HepG2 (cell line): Measurements from ENCODE around the gene LRP1B. TPM values are rescaled to one million over a fixed set of nuclear protein-coding genes. Genes with fewer than 3 reads are reported as not detected.

Experiments used
- ATAC-seq: fragments of 200-7000 bp; cut with Tn5 transposase; 3 replicates; pipeline ENCODE4 v1.9.1; 2020; ENCODE audit warnings: mild to moderate bottlenecking, moderate library complexity
- BruUV-seq: library from RNA; stranded (reverse); fragments of 400-500 nt; replicated peaks from 2 replicates; lab custom pipeline; 2021; lab: Mats Ljungman, UMichigan
- CTCF ChIA-PET: fragments of 300-600 bp; formaldehyde crosslinking; extraction: SDS; loops from one replicate; lab custom pipeline; 2021; ENCODE audit warnings: low total read pairs, inconsistent platforms, low intra/inter-chr PET ratio; lab: Yijun Ruan, JAX
- POLR2A ChIA-PET: fragments of 350-600 bp; sonication (Branson Sonifier 250); formaldehyde crosslinking; loops from one replicate; lab custom pipeline; 2020; ENCODE audit warnings: antibody characterized with exemption, inconsistent platforms; lab: Yijun Ruan, JAX
- DNase-seq: peaks from one replicate; pipeline ENCODE4 v3.0.0-alpha.2; 2015; ENCODE audit warnings: low spot score
- FAIRE-seq: peaks from 3 replicates; lab custom pipeline; 2011; peaks lifted over from hg19 to GRCh38; lab: Jason Lieb, UNC
- H2AFZ ChIP-seq: one replicate; pipeline ENCODE4 v1.6.1; 2011; ENCODE audit warnings: low read length, inconsistent platforms
- H3K27ac ChIP-seq: fragments of 300-600 bp; 3 replicates; pipeline ENCODE4 v1.8.0; 2011; ENCODE audit warnings: mixed run types, mild to moderate bottlenecking, mixed read lengths, low read length, inconsistent platforms; ENCODE audit not compliant: insufficient read depth; ENCODE audit errors: extremely low read length
- H3K27me3 ChIP-seq, 2 experiments: fragments of 200-600 bp in 1 of 2; 2 replicates in 1 of 2; 3 replicates in 1 of 2; pipeline versions ENCODE4 v1.6.0 to v1.8.0; 2011; ENCODE audit warnings: low read length in 2 of 2, mild to moderate bottlenecking in 2 of 2, moderate library complexity in 2 of 2, inconsistent platforms in 1 of 2; ENCODE audit not compliant: insufficient read depth in 2 of 2, control insufficient read depth in 1 of 2
- H3K36me3 ChIP-seq, 2 experiments: fragments of 200-600 bp in 1 of 2; replicated peaks in 1 of 2; 2 replicates in 1 of 2; 3 replicates in 1 of 2; pipeline versions ENCODE4 v1.5.1 to v1.8.0; 2011; ENCODE audit warnings: low read length in 2 of 2, inconsistent platforms in 1 of 2; ENCODE audit not compliant: insufficient read depth in 2 of 2, control insufficient read depth in 1 of 2
- H3K4me1 ChIP-seq: 2 replicates; pipeline ENCODE4 v1.5.1; 2012; ENCODE audit warnings: low read length, inconsistent platforms; ENCODE audit not compliant: insufficient read depth
- H3K4me2 ChIP-seq: 2 replicates; pipeline ENCODE4 v1.6.0; 2011; ENCODE audit warnings: low read depth, low read length, inconsistent platforms
- H3K4me3 ChIP-seq, 3 experiments: fragments of 200-600 bp in 1 of 3; sonication (generic), shearing (Covaris generic) in 1 of 3; replicated peaks in 1 of 3; 2 replicates each; pipeline ENCODE4 v1.5.1; 2011 to 2016; ENCODE audit warnings: low read length in 3 of 3, inconsistent platforms in 2 of 3, low read depth in 2 of 3, mild to moderate bottlenecking in 2 of 3, control low read depth in 1 of 3, mixed read lengths in 1 of 3; ENCODE audit not compliant: insufficient read depth in 1 of 3
- H3K79me2 ChIP-seq: one replicate; pipeline ENCODE4 v1.6.1; 2011; ENCODE audit warnings: low read length, inconsistent platforms; ENCODE audit not compliant: insufficient read depth
- H3K9ac ChIP-seq: 2 replicates; pipeline ENCODE4 v1.6.0; 2011; ENCODE audit warnings: mild to moderate bottlenecking, low read depth, low read length, inconsistent platforms; ENCODE audit not compliant: insufficient read depth
- H3K9me3 ChIP-seq: 2 replicates; pipeline ENCODE4 v1.5.1; 2012; ENCODE audit warnings: mild to moderate bottlenecking, low read length
- H4K20me1 ChIP-seq: 2 replicates; pipeline ENCODE4 v1.6.0; 2011; ENCODE audit warnings: inconsistent platforms, mild to moderate bottlenecking, low read length, moderate library complexity; ENCODE audit not compliant: insufficient read depth
- ARID2 ChIP-seq: sonication (generic); formaldehyde crosslinking; IDR thresholded peaks from 2 replicates; pipeline ENCODE4 v1.8.1; 2022; ENCODE audit warnings: mild to moderate bottlenecking, missing genetic modification reagents, borderline replicate concordance
- CBX5 ChIP-seq: sonication (generic); formaldehyde crosslinking; IDR thresholded peaks from 2 replicates; pipeline ENCODE4 v1.4.0; 2020; ENCODE audit warnings: missing genetic modification reagents, borderline replicate concordance
- CREB1 ChIP-seq, 2 experiments: fragments of 450-650 bp in 1 of 2; IDR thresholded peaks; 2 replicates each; pipeline ENCODE4 v1.6.1; 2016 to 2017; ENCODE audit warnings: control low read depth in 1 of 2, mild to moderate bottlenecking in 1 of 2, missing compliant biosample characterization in 1 of 2, missing genetic modification characterization in 1 of 2
- KDM5B ChIP-seq: sonication (generic); formaldehyde crosslinking; IDR thresholded peaks from 2 replicates; pipeline ENCODE4 v1.4.0; 2020; ENCODE audit warnings: missing genetic modification reagents, mild to moderate bottlenecking, borderline replicate concordance
- ZBTB8A ChIP-seq: sonication (generic); formaldehyde crosslinking; IDR thresholded peaks from 2 replicates; pipeline ENCODE4 v1.4.0; 2020; ENCODE audit warnings: mild to moderate bottlenecking, low read depth, missing genetic modification reagents, borderline replicate concordance
- ZFYVE20 ChIP-seq: sonication (generic); formaldehyde crosslinking; IDR thresholded peaks from 2 replicates; pipeline ENCODE4 v1.8.0; 2023; ENCODE audit warnings: low read depth, mild to moderate bottlenecking, moderate library complexity, missing genetic modification reagents, borderline replicate concordance
- ZIK1 ChIP-seq: sonication (generic); formaldehyde crosslinking; IDR thresholded peaks from 2 replicates; pipeline ENCODE4 v1.5.0; 2020; ENCODE audit warnings: mild to moderate bottlenecking, low read depth, missing genetic modification reagents, borderline replicate concordance
- ZNF253 ChIP-seq: sonication (generic); formaldehyde crosslinking; IDR thresholded peaks from 2 replicates; pipeline ENCODE4 v1.8.0; 2022; ENCODE audit warnings: mild to moderate bottlenecking, missing genetic modification reagents, borderline replicate concordance
- ZNF282 ChIP-seq: fragments of 450-650 bp; IDR thresholded peaks from 2 replicates; pipeline ENCODE4 v1.6.1; 2018; ENCODE audit not compliant: partially characterized antibody
- ZNF746 ChIP-seq: sonication (generic); formaldehyde crosslinking; IDR thresholded peaks from 2 replicates; pipeline ENCODE4 v1.8.0; 2022; ENCODE audit warnings: mild to moderate bottlenecking, missing genetic modification reagents
- ZSCAN5A ChIP-seq: sonication (generic); formaldehyde crosslinking; IDR thresholded peaks from 2 replicates; pipeline ENCODE4 v1.8.0; 2022; ENCODE audit warnings: mild to moderate bottlenecking, missing genetic modification reagents, borderline replicate concordance
- ZUFSP ChIP-seq: sonication (generic); formaldehyde crosslinking; IDR thresholded peaks from 2 replicates; pipeline ENCODE4 v1.9.0; 2021; ENCODE audit warnings: missing genetic modification reagents, mild to moderate bottlenecking, borderline replicate concordance
- in situ Hi-C: cut with HindIII; loops from 2 replicates; pipeline ENCODE4 v1.10.0; 2017; ENCODE audit warnings: low pct_unique_long_range_greater_than_20kb; ENCODE audit not compliant: extremely low pct_ligation_motif_present
- intact Hi-C: fragments of 100-400 bp; cut with micrococcal nuclease; formaldehyde crosslinking; loops from one replicate; pipeline ENCODE4 v1.10.0; 2022; ENCODE audit not compliant: unreplicated experiment
- polyA plus RNA-seq, 8 experiments: library from polyadenylated mRNA; depleted of rRNA in 3 of 8; stranded (reverse) in 7 of 8; unstranded in 1 of 8; fragments of >200 nt; fragmentation: Illumina TruSeq in 4 of 8; extraction: Trizol in 4 of 8; gene quantifications; 2 replicates each; pipeline versions ENCODE4 v1.2.1 to v1.2.3, GENCODE V29; 2011 to 2016; ENCODE audit warnings: low read depth in 4 of 8, missing spikeins in 1 of 8, mixed read lengths in 1 of 8; ENCODE audit not compliant: insufficient read depth in 1 of 8
- total RNA-seq, 5 experiments: library from RNA; depleted of rRNA; stranded (reverse); fragments of >200 nt; fragmentation: Illumina TruSeq; extraction: Trizol; gene quantifications; 2 replicates each; pipeline ENCODE4 v1.2.3, GENCODE V29; 2016; ENCODE audit warnings: low read depth in 1 of 5
- TF ChIP-seq, protein P1 (sequence below): sonication (generic); formaldehyde crosslinking; IDR thresholded peaks from 2 replicates; pipeline ENCODE4 v1.5.1; 2020; ENCODE audit warnings: missing genetic modification reagents, mild to moderate bottlenecking, borderline replicate concordance

Gene LRP1B
- total and polyA plus RNA-seq, 2 of the 13 experiments (the other 11 are each of a cell fraction or from before 2014, with no cell fraction given) = 0.04 TPM; not detected in 1

GRCh38 chr2:140526575-140526974, 1604.2 kb downstream of the LRP1B start:
- no peaks in the 10 kb centered on the region for H3K9me3 ChIP-seq
- no peak overlapping the region for H3K27ac ChIP-seq
- no peaks in the 10 kb centered on the region for H4K20me1 ChIP-seq
- CTCF ChIA-PET = no interaction called here
- no peak overlapping the region for H2AFZ ChIP-seq
- H3K4me3 ChIP-seq = no peak overlapping the region
- FAIRE-seq (no peak), ATAC-seq (no peak), DNase-seq (no peak)
- H3K4me1 ChIP-seq = no peaks in the 10 kb centered on the region
- no peaks in the 10 kb centered on the region for H3K79me2 ChIP-seq
- H3K27me3 ChIP-seq = no peaks in the 10 kb centered on the region
- no TSS peak for BruUV-seq
- in situ Hi-C loops = no loop called here
- intact Hi-C loops = no loop called here
- no peak overlapping the region for H3K4me2 ChIP-seq
- TF ChIP-seq KDM5B (CRISPR knock-in tag) = no peak
- no peak for TF ChIP-seq ZNF253 (CRISPR knock-in tag)
- TF ChIP-seq CBX5 = no peak
- TF ChIP-seq ZNF746 (CRISPR knock-in tag) = no peak
- TF ChIP-seq ZUFSP = no peak
- TF ChIP-seq ZSCAN5A = no peak
- TF ChIP-seq ZNF282 = no peak
- no peak for TF ChIP-seq ZFYVE20 (CRISPR knock-in tag)
- no peak for TF ChIP-seq ZBTB8A (CRISPR knock-in tag)
- TF ChIP-seq ZIK1 = no peak
- TF ChIP-seq ARID2 (CRISPR knock-in tag) = no peak
- no peak for TF ChIP-seq CREB1 (IDR thresholded peaks at IDR 0.05)
- no peak for TF ChIP-seq CREB1 (CRISPR knock-in tag; IDR thresholded peaks at IDR 0.05)
- TF ChIP-seq, protein P1, sequence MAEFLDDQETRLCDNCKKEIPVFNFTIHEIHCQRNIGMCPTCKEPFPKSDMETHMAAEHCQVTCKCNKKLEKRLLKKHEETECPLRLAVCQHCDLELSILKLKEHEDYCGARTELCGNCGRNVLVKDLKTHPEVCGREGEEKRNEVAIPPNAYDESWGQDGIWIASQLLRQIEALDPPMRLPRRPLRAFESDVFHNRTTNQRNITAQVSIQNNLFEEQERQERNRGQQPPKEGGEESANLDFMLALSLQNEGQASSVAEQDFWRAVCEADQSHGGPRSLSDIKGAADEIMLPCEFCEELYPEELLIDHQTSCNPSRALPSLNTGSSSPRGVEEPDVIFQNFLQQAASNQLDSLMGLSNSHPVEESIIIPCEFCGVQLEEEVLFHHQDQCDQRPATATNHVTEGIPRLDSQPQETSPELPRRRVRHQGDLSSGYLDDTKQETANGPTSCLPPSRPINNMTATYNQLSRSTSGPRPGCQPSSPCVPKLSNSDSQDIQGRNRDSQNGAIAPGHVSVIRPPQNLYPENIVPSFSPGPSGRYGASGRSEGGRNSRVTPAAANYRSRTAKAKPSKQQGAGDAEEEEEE = no peak
- no peaks in the 10 kb centered on the region for H3K36me3 ChIP-seq
- no peak overlapping the region for H3K9ac ChIP-seq
- POLR2A ChIA-PET = no interaction called here
